ENCODE measurements around the gene SIDT1. TPM values are rescaled to one million over a fixed set of nuclear protein-coding genes. Genes with fewer than 3 reads are reported as not detected.

Gene SIDT1
- total RNA-seq, 1 experiment from 2014 or later: not detected

GRCh38 chr3:113575206-113575605 lies 42.9 kb downstream of the SIDT1 start:
- DNase-seq (ENCODE audit: low read depth): no peak
- in situ Hi-C loops (cut with HindIII; ENCODE audit: low pct_unique_long_range_greater_than_20kb, low sequenced_read_pairs): no loop called here

DNA sequence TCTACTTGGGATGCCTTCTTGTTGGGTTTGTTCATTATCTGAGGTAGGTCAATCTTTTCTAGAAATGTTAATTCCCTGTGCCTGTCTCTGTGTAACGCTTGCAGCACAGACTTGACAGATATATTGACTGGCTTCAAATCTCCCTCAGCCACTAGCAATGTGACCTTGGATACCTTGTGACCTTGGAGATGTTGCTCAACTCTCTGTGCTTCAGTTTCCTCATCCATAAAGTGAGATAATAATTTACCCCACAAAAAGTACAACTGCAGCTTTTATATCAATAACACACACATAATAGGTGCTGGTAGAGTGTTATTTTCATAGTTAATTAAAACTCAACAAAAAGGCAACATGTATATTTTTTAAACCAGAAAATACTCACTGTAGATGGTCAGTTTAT lies 52.9 kb downstream of the SIDT1 start:
- no peak for DNase-seq (ENCODE audit: low read depth)
- in situ Hi-C loops (cut with HindIII; ENCODE audit: low pct_unique_long_range_greater_than_20kb, low sequenced_read_pairs): no loop called here

DNA sequence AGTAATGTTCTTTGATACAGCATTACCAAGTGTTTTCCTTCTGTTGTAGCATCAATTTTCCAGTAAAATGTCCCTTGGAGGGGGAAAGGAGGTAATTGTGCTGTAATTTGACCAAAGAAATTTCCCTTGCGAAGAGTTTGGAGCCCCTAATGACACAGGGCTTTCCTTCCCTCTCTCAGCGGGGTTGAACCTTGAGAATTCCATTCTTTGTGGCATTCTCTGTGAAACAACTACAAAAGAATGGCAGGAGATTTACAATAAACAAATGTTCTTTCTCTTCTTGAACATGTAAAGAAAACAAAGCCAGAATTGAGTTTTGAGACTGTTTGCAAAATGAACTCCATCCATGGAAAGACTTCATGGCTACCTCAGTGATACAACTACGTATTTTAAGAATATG lies 53.4 kb downstream of the SIDT1 start:
- DNase-seq (ENCODE audit: low read depth): no peak
- in situ Hi-C loops (cut with HindIII; ENCODE audit: low pct_unique_long_range_greater_than_20kb, low sequenced_read_pairs): no loop called here

DNA sequence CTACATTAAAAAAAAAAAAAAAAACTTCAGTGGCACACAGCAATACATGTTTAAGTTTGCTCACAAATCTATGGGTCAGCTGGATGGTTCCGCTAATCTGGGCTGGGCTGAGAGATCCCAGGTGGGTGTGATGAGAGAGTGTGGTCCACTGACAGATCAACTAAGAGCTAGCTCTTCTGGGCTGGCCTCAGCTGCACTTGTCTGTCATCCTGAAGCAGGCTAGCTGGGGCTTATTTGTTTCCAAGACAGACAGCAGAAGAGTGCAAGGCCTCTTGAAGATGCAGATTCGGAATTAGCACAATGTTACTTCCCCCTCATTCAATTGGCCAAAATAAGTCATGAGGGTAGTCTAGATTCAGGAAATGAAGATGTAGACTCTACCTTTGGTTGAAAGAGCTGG lies 56.5 kb downstream of the SIDT1 start:
- no peak for DNase-seq (ENCODE audit: low read depth)
- in situ Hi-C loops (cut with HindIII; ENCODE audit: low pct_unique_long_range_greater_than_20kb, low sequenced_read_pairs): no loop called here

DNA sequence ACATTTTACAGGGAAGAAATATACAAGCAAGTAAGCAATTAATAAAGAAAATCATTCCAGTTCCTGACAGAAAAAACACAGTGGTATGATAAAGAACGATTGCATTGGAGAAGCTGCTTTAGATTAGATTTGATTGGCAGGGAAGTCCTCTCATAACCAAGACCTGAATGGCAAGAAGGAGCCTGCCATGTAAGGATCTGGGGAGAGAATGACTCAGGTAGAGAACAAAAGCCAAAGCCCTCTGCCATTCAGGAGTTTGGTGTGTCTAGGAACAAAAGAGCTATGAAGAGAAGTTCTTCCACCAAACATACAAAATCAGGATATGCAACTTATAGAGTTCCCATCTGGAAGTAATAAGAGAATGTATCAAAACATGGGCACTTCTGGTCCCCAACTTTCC lies 57.6 kb downstream of the SIDT1 start:
- in situ Hi-C loops (cut with HindIII; ENCODE audit: low pct_unique_long_range_greater_than_20kb, low sequenced_read_pairs): no loop called here
- no peak for DNase-seq (ENCODE audit: low read depth)

DNA sequence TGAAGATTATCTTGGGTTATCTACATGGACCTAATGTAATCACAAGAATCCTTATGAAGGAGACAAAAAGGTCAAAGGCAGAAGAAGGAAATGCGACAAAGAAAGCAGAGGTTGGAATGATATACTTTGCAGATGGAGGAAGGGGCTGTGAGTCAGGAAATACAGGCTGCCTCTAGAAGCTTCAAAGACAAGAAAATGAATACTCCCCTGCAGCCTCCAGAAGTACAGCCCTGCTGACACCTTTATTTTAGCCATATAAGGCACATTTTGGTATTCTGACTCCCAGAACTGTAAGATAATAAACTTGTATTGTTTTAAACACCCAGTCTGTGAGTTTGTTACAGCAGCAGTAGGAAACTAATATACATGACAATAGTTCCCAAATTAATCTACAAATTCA lies 58.6 kb downstream of the SIDT1 start:
- no peak for DNase-seq (ENCODE audit: low read depth)
- in situ Hi-C loops (cut with HindIII; ENCODE audit: low pct_unique_long_range_greater_than_20kb, low sequenced_read_pairs): no loop called here

GRCh38 chr3:113594066-113594465 lies 61.7 kb downstream of the SIDT1 start:
- DNase-seq (ENCODE audit: low read depth): no peak
- in situ Hi-C loops (cut with HindIII; ENCODE audit: low pct_unique_long_range_greater_than_20kb, low sequenced_read_pairs): no loop called here

DNA sequence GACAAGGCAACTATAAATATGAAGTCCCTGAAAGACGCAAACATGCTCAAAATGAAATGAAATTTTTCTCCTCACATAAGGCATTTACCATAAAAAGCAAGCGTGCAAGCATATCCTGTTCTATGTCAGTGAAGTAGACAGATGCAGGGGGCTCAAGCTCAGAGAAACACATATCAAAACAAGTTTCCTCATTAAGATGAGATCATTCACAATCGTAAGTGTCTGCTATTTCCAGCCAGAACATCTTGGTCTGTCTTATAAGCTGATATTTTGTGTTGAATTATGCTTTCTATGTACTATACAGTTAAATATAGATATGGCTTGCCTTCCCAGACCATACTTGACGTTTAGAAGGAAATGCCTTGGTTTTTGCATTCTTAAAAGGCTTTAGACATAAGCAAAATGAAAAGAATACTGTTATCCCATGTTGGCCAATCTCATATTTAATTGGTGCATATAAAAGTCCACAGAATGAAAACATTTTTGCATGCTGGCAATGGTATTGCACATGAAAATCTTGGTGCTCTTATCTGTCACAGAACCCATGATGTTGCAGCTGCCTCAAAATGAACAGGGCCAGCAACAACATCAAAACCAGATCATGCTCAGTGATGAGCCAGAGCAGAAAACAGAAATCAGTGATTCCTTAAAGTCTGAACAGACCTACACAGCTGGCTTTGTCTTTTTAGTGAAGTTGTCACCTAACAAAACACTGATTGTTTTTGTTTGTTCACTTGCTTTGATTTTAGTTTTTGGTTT lies 65.4 kb downstream of the SIDT1 start:
- in situ Hi-C loops (cut with HindIII; ENCODE audit: low pct_unique_long_range_greater_than_20kb, low sequenced_read_pairs): no loop called here

DNA sequence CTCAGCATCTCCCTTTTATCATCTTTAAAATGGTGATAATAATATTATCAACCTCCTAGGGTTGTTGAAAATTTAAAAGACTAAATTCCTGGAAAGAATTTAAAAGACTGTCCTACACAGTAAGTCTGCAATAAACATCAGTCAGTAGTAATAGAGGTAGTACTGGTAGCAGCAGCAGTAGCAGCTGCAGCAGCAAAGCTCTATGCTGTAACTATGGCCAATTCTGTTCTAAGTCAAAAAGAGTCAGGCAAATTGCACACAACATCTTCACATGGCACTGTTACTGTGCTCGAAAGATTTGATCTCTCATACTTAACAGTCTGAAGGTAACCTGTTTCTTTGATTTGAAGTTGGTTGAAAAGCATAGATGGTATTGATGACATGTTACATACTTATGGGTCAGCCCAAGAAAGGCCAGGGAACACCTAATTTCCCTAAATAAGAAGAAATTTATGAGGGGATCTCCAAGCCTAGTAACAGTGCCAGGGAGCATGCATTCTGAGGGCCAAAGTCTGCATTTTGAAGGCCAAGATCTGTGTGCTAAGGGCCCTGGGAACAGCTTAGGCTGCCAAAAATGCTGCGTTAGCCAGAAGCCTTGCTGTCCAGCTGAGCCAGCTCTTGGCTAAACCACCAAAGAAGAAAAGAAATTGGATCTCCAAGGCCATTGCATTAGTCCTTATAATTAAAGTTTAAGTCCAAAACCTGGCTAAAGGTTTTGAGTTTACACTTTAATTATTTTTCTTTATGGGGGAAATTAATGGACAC lies 68.2 kb downstream of the SIDT1 start:
- DNase-seq (ENCODE audit: low read depth): no peak
- in situ Hi-C loops (cut with HindIII; ENCODE audit: low pct_unique_long_range_greater_than_20kb, low sequenced_read_pairs): no loop called here

More for the DNA sequence above, 65.4 kb downstream of the SIDT1 start:
- DNase-seq (ENCODE audit: low read depth): no peak

DNA sequence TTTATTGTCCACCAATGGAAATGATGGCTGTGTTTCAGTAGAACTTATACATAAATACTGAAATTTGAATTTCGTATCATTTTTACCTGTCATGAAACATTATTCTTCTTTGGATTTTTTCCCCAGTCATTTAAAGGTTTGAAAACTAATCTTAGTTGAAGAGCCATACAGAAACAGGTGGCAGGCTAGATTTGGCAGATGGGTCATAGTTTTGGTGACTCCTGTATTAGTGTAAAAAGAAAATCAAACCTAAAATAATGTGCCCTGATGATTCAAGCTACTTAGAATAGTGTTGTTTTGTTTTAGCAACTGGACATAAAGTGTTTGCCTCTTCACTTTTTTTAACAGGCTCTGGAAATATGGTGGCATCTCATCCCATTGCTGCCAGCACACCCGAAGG lies 68.9 kb downstream of the SIDT1 start:
- in situ Hi-C loops (cut with HindIII; ENCODE audit: low pct_unique_long_range_greater_than_20kb, low sequenced_read_pairs): no loop called here
- DNase-seq (ENCODE audit: low read depth): no peak

GRCh38 chr3:113602256-113602655 lies 69.9 kb downstream of the SIDT1 start:
- in situ Hi-C loops (cut with HindIII; ENCODE audit: low pct_unique_long_range_greater_than_20kb, low sequenced_read_pairs): no loop called here
- no peak for DNase-seq (ENCODE audit: low read depth)

DNA sequence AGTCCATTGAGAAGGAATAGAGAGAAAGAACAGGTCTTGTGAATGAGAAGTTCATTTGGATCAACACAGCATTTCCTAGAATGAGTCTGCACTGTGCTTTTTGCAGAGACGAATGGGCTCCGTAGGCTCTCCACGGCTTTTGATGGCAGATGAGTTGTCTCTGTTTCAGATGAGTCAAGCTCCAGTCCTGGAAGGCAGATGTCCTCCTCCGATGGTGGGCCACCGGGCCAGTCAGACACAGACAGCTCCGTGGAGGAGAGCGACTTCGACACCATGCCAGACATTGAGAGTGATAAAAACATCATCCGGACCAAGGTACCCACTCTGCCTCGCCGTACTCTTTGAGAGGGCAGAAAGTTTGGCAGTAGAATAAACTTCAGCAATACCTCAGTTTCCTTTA lies 70.5 kb downstream of the SIDT1 start:
- in situ Hi-C loops (cut with HindIII; ENCODE audit: low pct_unique_long_range_greater_than_20kb, low sequenced_read_pairs): no loop called here

DNA sequence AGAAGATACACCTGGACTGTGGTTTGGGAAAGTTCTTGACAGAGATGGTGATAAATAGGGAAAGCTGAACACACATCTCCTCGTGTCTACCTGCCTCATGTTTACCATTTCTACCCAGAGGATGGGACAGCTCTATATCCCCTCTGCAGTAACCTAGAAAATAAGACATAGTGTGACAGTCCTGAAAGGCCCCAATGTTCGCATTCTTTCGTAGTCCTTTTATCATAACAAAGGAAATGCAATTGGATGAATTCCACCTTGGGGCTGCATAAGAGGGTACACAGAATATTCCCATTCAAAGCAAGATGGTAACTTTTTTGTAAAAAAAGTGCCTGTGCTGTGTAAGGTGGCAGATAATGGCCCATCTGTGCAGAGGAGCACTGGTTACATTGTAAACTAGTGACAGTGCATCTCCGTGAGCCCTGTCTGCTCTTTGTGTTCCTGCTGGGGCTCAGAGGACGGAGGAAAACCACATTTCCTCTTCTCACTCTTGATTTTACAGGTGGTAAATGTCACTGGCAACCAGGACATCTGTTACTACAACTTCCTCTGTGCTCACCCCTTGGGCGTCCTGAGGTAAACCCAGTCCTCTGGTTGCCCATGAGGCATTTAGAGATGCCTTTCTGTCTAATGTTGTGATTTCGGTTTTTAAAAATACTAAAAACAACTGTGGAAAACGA lies 74.3 kb downstream of the SIDT1 start:
- no peak for DNase-seq (ENCODE audit: low read depth)
- in situ Hi-C loops (cut with HindIII; ENCODE audit: low pct_unique_long_range_greater_than_20kb, low sequenced_read_pairs): no loop called here

More for the DNA sequence above, 70.5 kb downstream of the SIDT1 start:
- DNase-seq (ENCODE audit: low read depth): no peak

- no peak for DNase-seq (ENCODE audit: low read depth)
- in situ Hi-C loops (cut with HindIII; ENCODE audit: low pct_unique_long_range_greater_than_20kb, low sequenced_read_pairs): no loop called here
Observed at GRCh38 chr3:113607219-113607596, 74.9 kb downstream of the SIDT1 start.

DNA sequence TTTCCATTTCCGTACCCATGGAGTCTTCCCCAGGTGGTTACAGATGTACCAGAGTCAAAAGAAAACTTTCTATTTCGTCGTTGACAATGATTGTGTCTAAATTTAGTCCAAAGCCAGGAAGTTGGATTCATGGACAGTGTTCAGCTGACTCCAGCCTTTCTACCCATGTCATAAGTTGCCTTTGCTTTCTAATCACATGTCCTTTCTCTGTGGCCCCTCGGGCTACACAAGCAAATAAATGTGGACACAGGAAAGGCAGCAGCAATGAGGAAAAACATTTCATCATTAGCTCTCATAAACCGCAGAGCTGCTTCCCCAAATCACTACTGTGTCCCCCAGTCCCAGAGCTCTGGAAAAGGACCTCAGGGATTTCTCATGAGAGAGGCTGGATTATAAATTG lies 82.0 kb downstream of the SIDT1 start:
- DNase-seq (ENCODE audit: low read depth): no peak
- in situ Hi-C loops (cut with HindIII; ENCODE audit: low pct_unique_long_range_greater_than_20kb, low sequenced_read_pairs): no loop called here

DNA sequence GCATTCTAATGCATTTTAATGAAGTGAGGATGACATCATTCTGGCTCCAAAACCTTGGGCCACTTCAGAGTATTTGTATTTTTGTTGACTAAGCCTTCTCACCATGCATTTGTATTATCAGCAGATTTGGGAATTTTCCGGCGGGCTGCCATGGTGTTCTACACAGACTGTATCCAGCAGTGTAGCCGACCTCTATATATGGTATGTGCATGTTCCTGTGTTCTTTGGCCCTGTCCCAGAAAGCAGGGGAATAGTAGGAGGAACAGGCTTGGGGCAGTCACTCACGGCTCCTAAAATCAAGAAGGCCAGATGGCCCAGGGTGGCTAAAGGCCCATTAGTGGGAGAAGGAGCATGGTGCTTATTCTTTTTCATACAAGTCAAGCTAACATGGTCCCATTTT lies 83.6 kb downstream of the SIDT1 start:
- no peak for DNase-seq (ENCODE audit: low read depth)
- in situ Hi-C loops (cut with HindIII; ENCODE audit: low pct_unique_long_range_greater_than_20kb, low sequenced_read_pairs): no loop called here

- no peak for DNase-seq (ENCODE audit: low read depth)
- in situ Hi-C loops (cut with HindIII; ENCODE audit: low pct_unique_long_range_greater_than_20kb, low sequenced_read_pairs): no loop called here
Observed at GRCh38 chr3:113617726-113618125, 85.4 kb downstream of the SIDT1 start.

- DNase-seq (ENCODE audit: low read depth): no peak
- in situ Hi-C loops (cut with HindIII; ENCODE audit: low pct_unique_long_range_greater_than_20kb, low sequenced_read_pairs): no loop called here
Observed at GRCh38 chr3:113620091-113620490, 87.7 kb downstream of the SIDT1 start.

- DNase-seq (ENCODE audit: low read depth): no peak
- in situ Hi-C loops (cut with HindIII; ENCODE audit: low pct_unique_long_range_greater_than_20kb, low sequenced_read_pairs): no loop called here
Observed at GRCh38 chr3:113623324-113623723, 91.0 kb downstream of the SIDT1 start.
